Measurements from ENCODE around the gene ABCF2. TPM values are rescaled to one million over a fixed set of nuclear protein-coding genes. Genes with fewer than 3 reads are reported as not detected.

ABCF2 gene
- total RNA-seq, 1 experiment from 2014 or later, result 45.8 TPM

DNA sequence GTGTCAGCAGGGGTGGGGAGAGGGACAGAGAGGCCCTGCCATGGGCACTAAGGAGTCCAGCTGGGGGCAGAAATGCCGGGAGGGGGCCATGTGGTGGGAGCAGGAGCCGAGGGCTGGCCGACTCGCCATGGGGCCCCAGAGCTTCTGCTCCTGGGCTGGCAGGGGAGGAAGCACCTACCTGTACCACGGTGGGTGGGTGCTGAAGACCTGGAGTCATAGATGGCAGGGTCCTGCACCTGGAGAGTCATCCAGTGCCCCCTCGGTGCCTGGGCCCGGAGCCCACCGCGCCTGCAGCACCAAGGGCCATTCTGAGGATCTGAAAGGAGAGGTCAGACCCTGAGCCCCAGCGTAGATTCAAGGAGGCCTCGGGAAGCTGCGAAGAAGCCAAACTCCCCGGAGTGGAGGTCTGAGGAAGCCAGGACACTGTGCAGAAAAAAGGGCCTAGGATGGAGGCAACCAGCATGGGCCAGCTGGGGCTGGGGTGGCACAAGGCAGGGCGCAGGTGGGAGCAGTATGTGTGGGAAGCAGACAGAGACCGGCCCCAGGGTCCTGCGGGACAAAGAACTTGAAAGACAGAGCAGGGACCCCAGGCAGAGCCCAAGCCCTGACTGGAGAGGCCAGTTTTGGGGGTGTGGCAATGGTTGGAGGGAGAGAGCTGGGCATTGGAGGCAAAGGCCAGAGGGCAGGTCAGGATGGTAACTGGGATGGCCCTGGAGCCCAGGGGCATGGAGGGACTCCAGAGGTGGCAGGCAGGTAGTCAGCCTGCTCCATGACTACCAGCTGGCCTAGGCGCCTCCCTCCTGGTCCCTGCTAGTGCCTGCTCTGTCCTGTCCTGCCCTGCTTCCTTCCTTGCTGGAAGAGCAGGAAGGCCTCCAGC is 48.2 kb upstream of the ABCF2 start:
- Histone ChIP-seq H3K27me3 (ENCODE audit: insufficient read depth, low read depth) (peaks cover 54% of the 10 kb centered on the region), H2AFZ (no peak overlapping the region), H3K79me2 (ENCODE audit: low read depth) (no peaks in the 10 kb centered on the region), H3K4me2 (no peak overlapping the region), H4K20me1 (ENCODE audit: insufficient read depth) (no peaks in the 10 kb centered on the region), H3K9me3 (ENCODE audit: insufficient read depth, low read depth) (no peaks in the 10 kb centered on the region), H3K27ac (no peak overlapping the region), H3K4me1 (replicated peaks; ENCODE audit: insufficient read depth) (0 out of 2 replicates have a peak, but pooled peaks cover 4% of the 10 kb centered on the region), H3K36me3 (ENCODE audit: low read depth) (no peaks in the 10 kb centered on the region), H3K4me3 (no peak overlapping the region), H3K9me2 (ENCODE audit: insufficient read depth) (no peaks in the 10 kb centered on the region), H3F3A (ENCODE audit: insufficient read depth, low read depth) (no peaks in the 10 kb centered on the region)
- intact Hi-C loops (cut with micrococcal nuclease; ENCODE audit: unreplicated experiment), result no loop called here
- TF ChIP-seq, protein P1, sequence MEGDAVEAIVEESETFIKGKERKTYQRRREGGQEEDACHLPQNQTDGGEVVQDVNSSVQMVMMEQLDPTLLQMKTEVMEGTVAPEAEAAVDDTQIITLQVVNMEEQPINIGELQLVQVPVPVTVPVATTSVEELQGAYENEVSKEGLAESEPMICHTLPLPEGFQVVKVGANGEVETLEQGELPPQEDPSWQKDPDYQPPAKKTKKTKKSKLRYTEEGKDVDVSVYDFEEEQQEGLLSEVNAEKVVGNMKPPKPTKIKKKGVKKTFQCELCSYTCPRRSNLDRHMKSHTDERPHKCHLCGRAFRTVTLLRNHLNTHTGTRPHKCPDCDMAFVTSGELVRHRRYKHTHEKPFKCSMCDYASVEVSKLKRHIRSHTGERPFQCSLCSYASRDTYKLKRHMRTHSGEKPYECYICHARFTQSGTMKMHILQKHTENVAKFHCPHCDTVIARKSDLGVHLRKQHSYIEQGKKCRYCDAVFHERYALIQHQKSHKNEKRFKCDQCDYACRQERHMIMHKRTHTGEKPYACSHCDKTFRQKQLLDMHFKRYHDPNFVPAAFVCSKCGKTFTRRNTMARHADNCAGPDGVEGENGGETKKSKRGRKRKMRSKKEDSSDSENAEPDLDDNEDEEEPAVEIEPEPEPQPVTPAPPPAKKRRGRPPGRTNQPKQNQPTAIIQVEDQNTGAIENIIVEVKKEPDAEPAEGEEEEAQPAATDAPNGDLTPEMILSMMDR (conservative IDR thresholded peaks at IDR 0.05), result no peak
- TF ChIP-seq EZH2 (IDR thresholded peaks at IDR 0.05; ENCODE audit: low read depth), result no peak
- DNase-seq, result no peak
- POLR2A ChIA-PET (ENCODE audit: unreplicated experiment), result interaction anchor here (0.6 kb wide), 1 partner anchor 376 kb away, joined by 3 read pairs; no protein-coding TSS in a partner anchor
- no TSS peak for BruUV-seq (replicated peaks)
- CTCF ChIA-PET, result no interaction called here

GRCh38 chr7:151274396-151274795 is 47.4 kb upstream of the ABCF2 start:
- Histone ChIP-seq H3K79me2 (ENCODE audit: low read depth) (no peaks in the 10 kb centered on the region), H3K36me3 (ENCODE audit: low read depth) (no peaks in the 10 kb centered on the region), H3F3A (ENCODE audit: insufficient read depth, low read depth) (no peaks in the 10 kb centered on the region), H3K9me2 (ENCODE audit: insufficient read depth) (no peaks in the 10 kb centered on the region), H3K4me2 (no peak overlapping the region), H3K27me3 (ENCODE audit: insufficient read depth, low read depth) (peaks cover 46% of the 10 kb centered on the region), H4K20me1 (ENCODE audit: insufficient read depth) (no peaks in the 10 kb centered on the region), H3K4me1 (replicated peaks; ENCODE audit: insufficient read depth) (0 out of 2 replicates have a peak, but pooled peaks cover 4% of the 10 kb centered on the region), H3K27ac (no peak overlapping the region), H2AFZ (no peak overlapping the region), H3K4me3 (no peak overlapping the region), H3K9me3 (ENCODE audit: insufficient read depth, low read depth) (no peaks in the 10 kb centered on the region)
- no peak for DNase-seq
- POLR2A ChIA-PET (ENCODE audit: unreplicated experiment), result no interaction called here
- intact Hi-C loops (cut with micrococcal nuclease; ENCODE audit: unreplicated experiment), result no loop called here
- no TSS peak for BruUV-seq (replicated peaks)
- TF ChIP-seq, protein P1 (conservative IDR thresholded peaks at IDR 0.05), result no peak
- TF ChIP-seq EZH2 (IDR thresholded peaks at IDR 0.05; ENCODE audit: low read depth), result no peak
- CTCF ChIA-PET, result no interaction called here

- TF ChIP-seq EZH2 (IDR thresholded peaks at IDR 0.05; ENCODE audit: low read depth), result no peak
- TF ChIP-seq, protein P1 (conservative IDR thresholded peaks at IDR 0.05), result no peak
- Histone ChIP-seq H3K4me1 (replicated peaks; ENCODE audit: insufficient read depth) (0 out of 2 replicates have a peak, but pooled peaks cover 4% of the 10 kb centered on the region), H3F3A (ENCODE audit: insufficient read depth, low read depth) (no peaks in the 10 kb centered on the region), H2AFZ (no peak overlapping the region), H3K27ac (no peak overlapping the region), H3K79me2 (ENCODE audit: low read depth) (no peaks in the 10 kb centered on the region), H3K9me3 (ENCODE audit: insufficient read depth, low read depth) (no peaks in the 10 kb centered on the region), H3K27me3 (ENCODE audit: insufficient read depth, low read depth) (peaks cover 44% of the 10 kb centered on the region), H3K9me2 (ENCODE audit: insufficient read depth) (no peaks in the 10 kb centered on the region), H3K36me3 (ENCODE audit: low read depth) (no peaks in the 10 kb centered on the region), H4K20me1 (ENCODE audit: insufficient read depth) (no peaks in the 10 kb centered on the region), H3K4me3 (no peak overlapping the region), H3K4me2 (no peak overlapping the region)
- CTCF ChIA-PET, result no interaction called here
- POLR2A ChIA-PET (ENCODE audit: unreplicated experiment), result no interaction called here
- BruUV-seq (replicated peaks), result no TSS peak
- no peak for DNase-seq
- intact Hi-C loops (cut with micrococcal nuclease; ENCODE audit: unreplicated experiment), result no loop called here
Measured at GRCh38 chr7:151273651-151274390, 46.8 kb upstream of the ABCF2 start.
